ENCODE results near the gene LRRC59.

- TF ChIP-seq THAP7 (CRISPR knock-in tag; IDR thresholded peaks at IDR 0.05), result no peak
- no peak for TF ChIP-seq BHLHE40 (IDR thresholded peaks at IDR 0.05; ENCODE audit: low read length)
- no peak for TF ChIP-seq CEBPB (IDR thresholded peaks at IDR 0.05; ENCODE audit: borderline replicate concordance, low read depth, low read length)
- TF ChIP-seq ZNF530 (CRISPR knock-in tag; IDR thresholded peaks at IDR 0.05; ENCODE audit: low read depth), result no peak
- TF ChIP-seq, protein P1, sequence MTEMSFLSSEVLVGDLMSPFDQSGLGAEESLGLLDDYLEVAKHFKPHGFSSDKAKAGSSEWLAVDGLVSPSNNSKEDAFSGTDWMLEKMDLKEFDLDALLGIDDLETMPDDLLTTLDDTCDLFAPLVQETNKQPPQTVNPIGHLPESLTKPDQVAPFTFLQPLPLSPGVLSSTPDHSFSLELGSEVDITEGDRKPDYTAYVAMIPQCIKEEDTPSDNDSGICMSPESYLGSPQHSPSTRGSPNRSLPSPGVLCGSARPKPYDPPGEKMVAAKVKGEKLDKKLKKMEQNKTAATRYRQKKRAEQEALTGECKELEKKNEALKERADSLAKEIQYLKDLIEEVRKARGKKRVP (CRISPR knock-in tag; IDR thresholded peaks at IDR 0.05), result no peak
- TF ChIP-seq, protein P2, sequence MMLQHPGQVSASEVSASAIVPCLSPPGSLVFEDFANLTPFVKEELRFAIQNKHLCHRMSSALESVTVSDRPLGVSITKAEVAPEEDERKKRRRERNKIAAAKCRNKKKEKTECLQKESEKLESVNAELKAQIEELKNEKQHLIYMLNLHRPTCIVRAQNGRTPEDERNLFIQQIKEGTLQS (CRISPR knock-in tag; IDR thresholded peaks at IDR 0.05), result no peak
- TF ChIP-seq TAF1 (CRISPR knock-in tag; IDR thresholded peaks at IDR 0.05), result no peak
Measured at GRCh38 chr17:50364715-50365114, 32.6 kb downstream of the LRRC59 start.

Data from HepG2 (cell line).